Measurements from ENCODE around the gene ZXDC. TPM values are rescaled to one million over a fixed set of nuclear protein-coding genes. Genes with fewer than 3 reads are reported as not detected.
A peak's percentile ranks its signal among the peaks of the same experiment; 100 is the strongest.

The ZXDC gene
- total RNA-seq, 3 donors from 2014 or later: 37.6 to 42.4 (median 39.0) TPM

- H3K27ac ChIP-seq: peak overlapping the region in 1 of 2 donors; percentile 50
- no peak overlapping the region for H3K4me3 ChIP-seq
- H3K9me3 ChIP-seq: no peaks in the 10 kb centered on the region
- H3K36me3 ChIP-seq: no peaks in the 10 kb centered on the region
- no peaks in the 10 kb centered on the region for H3K4me1 ChIP-seq
- H3K27me3 ChIP-seq: no peaks in the 10 kb centered on the region
- DNase-seq (ENCODE audit: low spot score in 2 of 2): no peak
- intact Hi-C loops (cut with DNase I; ENCODE audit: low total_unique reads): no loop called here
- no peak for TF ChIP-seq POLR2AphosphoS5 (IDR thresholded peaks at IDR 0.05)
- no peak for TF ChIP-seq POLR2A (IDR thresholded peaks at IDR 0.05)
- TF ChIP-seq CTCF (IDR thresholded peaks at IDR 0.05): no peak
Measured at GRCh38 chr3:126490619-126491018, 14.9 kb upstream of the ZXDC start.

GRCh38 chr3:126488886-126489569 lies 13.3 kb upstream of the ZXDC start:
- no peaks in the 10 kb centered on the region for H3K36me3 ChIP-seq
- no peaks in the 10 kb centered on the region for H3K27me3 ChIP-seq
- no peaks in the 10 kb centered on the region for H3K9me3 ChIP-seq
- no peak for DNase-seq (ENCODE audit: low spot score in 2 of 2)
- no peak for TF ChIP-seq CTCF (IDR thresholded peaks at IDR 0.05)
- no peak overlapping the region for H3K27ac ChIP-seq
- no peak overlapping the region for H3K4me3 ChIP-seq
- intact Hi-C loops (cut with DNase I; ENCODE audit: low total_unique reads): no loop called here
- no peaks in the 10 kb centered on the region for H3K4me1 ChIP-seq

DNA sequence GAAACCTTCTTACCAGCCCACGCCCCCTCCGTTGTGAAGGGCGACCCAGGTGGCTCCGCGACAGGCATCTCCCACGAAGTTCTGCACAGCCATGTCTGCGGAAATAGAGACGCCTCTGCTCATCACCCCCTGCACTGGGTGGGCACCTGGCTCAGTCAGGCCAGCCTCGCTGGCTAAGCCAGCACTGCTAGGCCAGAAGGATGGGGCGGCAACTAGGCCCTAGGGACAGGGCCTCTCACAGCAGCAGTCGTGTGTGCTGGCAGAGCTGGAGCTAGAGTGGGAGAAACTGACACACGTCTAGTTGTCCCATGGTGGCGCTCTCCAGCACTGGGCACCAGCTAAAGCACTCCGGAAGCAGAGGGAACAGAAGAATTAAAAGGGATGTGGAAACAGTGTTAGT lies 12.5 kb upstream of the ZXDC start:
- no peak for DNase-seq (ENCODE audit: low spot score in 2 of 2)
- Histone ChIP-seq H3K4me1 (no peaks in the 10 kb centered on the region), H3K36me3 (no peaks in the 10 kb centered on the region), H3K4me3 (no peak overlapping the region), H3K27me3 (no peaks in the 10 kb centered on the region), H3K27ac (no peak overlapping the region), H3K9me3 (no peaks in the 10 kb centered on the region)
- TF ChIP-seq CTCF (IDR thresholded peaks at IDR 0.05): no peak
- no peak for TF ChIP-seq POLR2AphosphoS5 (IDR thresholded peaks at IDR 0.05)
- TF ChIP-seq POLR2A (IDR thresholded peaks at IDR 0.05): no peak
- intact Hi-C loops (cut with DNase I; ENCODE audit: low total_unique reads): no loop called here

GRCh38 chr3:126487151-126487771 lies 11.6 kb upstream of the ZXDC start:
- intact Hi-C loops (cut with DNase I; ENCODE audit: low total_unique reads): no loop called here
- no peak for TF ChIP-seq POLR2AphosphoS5 (IDR thresholded peaks at IDR 0.05)
- TF ChIP-seq POLR2A (IDR thresholded peaks at IDR 0.05): no peak
- no peak for TF ChIP-seq CTCF (IDR thresholded peaks at IDR 0.05)
- no peaks in the 10 kb centered on the region for H3K4me1 ChIP-seq

DNA sequence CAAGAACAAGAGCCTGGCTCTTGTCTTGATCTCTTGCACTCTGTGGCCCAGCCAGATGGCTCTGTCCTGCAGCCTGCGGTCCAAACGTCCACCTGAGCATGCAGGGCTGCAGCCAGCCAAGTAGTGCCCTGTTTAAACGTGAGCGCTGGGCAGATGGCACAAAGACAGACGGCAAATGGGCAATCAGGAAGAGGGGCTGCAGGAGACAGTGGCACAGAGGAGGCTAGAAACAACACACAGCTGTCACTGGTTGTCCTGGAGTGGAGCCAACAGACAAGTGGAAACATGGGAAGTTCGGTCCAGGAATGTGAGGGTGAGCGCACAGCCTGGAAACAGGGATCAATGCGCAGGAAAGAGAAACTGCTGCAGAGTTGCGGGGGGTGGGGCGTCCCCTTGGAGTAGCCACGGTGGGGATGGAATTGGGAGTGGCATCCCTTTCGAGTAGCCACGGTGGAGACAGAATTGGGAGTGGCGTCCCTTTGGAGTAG lies 10.7 kb upstream of the ZXDC start:
- no peak for DNase-seq (ENCODE audit: low spot score in 2 of 2)
- intact Hi-C loops (cut with DNase I; ENCODE audit: low total_unique reads): no loop called here
- H3K27ac ChIP-seq: peak overlapping the region in 1 of 2 donors; percentile 52

More at GRCh38 chr3:126487151-126487771, 11.6 kb upstream of the ZXDC start:
- H3K9me3 ChIP-seq: no peaks in the 10 kb centered on the region
- H3K36me3 ChIP-seq: no peaks in the 10 kb centered on the region
- H3K4me3 ChIP-seq: no peak overlapping the region
- DNase-seq (ENCODE audit: low spot score in 2 of 2): no peak
- H3K27me3 ChIP-seq: no peaks in the 10 kb centered on the region
- peak overlapping the region in 1 of 2 donors; percentile 52 for H3K27ac ChIP-seq

More for the DNA sequence above, 10.7 kb upstream of the ZXDC start:
- Histone ChIP-seq H3K4me1 (no peaks in the 10 kb centered on the region), H3K36me3 (no peaks in the 10 kb centered on the region), H3K9me3 (no peaks in the 10 kb centered on the region), H3K4me3 (no peak overlapping the region), H3K27me3 (no peaks in the 10 kb centered on the region)
- no peak for TF ChIP-seq CTCF (IDR thresholded peaks at IDR 0.05)
